ENCODE data around the gene LRRC32.
"Not testable (repeated sequence)": the region's sequence is repeated elsewhere in the genome, so short reads cannot be mapped to it uniquely, and the experiment has no call there.

Gene LRRC32

GRCh38 chr11:76621466-76621865 is 49.1 kb downstream of the LRRC32 start:
- TF ChIP-seq, protein P1, sequence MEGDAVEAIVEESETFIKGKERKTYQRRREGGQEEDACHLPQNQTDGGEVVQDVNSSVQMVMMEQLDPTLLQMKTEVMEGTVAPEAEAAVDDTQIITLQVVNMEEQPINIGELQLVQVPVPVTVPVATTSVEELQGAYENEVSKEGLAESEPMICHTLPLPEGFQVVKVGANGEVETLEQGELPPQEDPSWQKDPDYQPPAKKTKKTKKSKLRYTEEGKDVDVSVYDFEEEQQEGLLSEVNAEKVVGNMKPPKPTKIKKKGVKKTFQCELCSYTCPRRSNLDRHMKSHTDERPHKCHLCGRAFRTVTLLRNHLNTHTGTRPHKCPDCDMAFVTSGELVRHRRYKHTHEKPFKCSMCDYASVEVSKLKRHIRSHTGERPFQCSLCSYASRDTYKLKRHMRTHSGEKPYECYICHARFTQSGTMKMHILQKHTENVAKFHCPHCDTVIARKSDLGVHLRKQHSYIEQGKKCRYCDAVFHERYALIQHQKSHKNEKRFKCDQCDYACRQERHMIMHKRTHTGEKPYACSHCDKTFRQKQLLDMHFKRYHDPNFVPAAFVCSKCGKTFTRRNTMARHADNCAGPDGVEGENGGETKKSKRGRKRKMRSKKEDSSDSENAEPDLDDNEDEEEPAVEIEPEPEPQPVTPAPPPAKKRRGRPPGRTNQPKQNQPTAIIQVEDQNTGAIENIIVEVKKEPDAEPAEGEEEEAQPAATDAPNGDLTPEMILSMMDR (IDR thresholded peaks at IDR 0.05; ENCODE audit: low read depth, low read length): no peak
- no peak for DNase-seq (ENCODE audit: extremely low read depth, low read depth)

DNA sequence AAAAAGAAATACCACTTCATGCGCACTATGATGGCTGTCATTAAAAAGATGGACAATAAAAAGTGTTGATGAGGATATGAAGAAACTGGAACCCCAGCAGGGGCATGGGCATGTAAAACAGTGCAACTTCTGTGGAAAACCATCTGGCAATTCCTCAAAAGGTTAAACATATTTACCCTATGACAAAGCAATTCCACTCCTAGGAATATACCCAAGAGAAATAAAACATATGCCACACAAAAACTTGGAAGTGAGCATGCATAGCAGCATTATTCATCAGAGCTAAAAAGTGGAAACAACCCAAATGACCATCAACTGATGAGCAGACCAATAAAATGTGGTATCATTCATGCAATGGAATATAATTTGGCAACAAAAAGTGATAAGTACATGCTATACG is 50.1 kb downstream of the LRRC32 start:
- peak; percentile 51 for DNase-seq (ENCODE audit: extremely low read depth, low read depth)
- TF ChIP-seq, protein P1 (IDR thresholded peaks at IDR 0.05; ENCODE audit: low read depth, low read length): no peak

DNA sequence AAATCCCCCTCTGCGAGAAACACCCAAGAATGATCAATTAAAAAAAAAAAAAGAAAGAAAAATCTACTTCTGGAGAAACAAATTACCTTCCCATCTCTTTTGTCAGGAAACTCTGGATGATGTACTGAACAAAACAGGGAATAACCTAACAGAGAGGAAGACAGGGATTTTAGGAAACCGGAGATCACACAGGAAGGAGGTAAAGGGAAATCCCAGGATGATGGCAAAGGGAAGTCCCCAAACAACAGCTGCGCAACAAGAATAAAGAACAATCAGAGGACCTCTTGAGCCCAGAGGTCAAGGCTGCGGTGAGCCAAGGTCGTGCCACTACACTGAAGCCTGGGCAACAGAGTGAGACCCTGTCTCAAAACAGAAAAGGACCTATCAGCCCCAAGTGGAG is 50.7 kb downstream of the LRRC32 start:
- DNase-seq (ENCODE audit: extremely low read depth, low read depth): not testable (repeated sequence)

DNA sequence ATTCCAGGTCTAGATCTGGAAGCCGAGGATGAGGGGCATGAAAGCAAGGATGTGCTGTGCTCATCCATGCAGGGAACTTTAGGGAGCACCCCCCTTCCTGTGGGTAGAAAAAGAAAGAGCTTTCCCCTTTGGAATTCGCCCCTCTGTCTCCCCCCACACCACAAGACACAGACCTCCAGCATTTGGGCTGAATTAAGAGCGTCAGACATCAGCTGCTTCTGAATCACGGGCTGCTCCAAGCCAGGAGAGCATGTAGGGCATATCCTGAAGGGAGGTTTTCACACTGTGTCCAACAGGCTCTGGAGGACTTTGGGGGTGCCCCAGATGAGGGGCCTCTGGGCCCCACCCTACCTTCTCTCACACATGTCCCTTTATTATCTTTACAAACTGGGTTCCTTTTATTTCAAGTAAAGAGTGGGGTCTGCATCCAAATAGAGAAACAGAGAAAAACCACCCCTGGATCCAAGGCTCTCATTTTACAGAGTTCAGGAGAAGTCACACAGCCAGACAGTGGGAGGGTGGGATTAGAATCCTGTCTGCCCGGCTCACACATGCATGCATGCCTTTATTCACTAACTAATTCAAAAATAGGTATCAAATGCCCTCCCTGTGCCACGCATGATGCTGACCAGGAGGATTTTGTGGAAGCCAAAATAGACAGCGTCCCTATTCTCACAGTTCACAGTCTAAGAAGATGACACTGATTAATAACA is 52.8 kb downstream of the LRRC32 start:
- TF ChIP-seq, protein P1 (IDR thresholded peaks at IDR 0.05; ENCODE audit: low read depth, low read length): no peak
- DNase-seq (ENCODE audit: extremely low read depth, low read depth): no peak

- no peak for DNase-seq (ENCODE audit: extremely low read depth, low read depth)
- TF ChIP-seq, protein P1 (IDR thresholded peaks at IDR 0.05; ENCODE audit: low read depth, low read length): no peak
Observed at GRCh38 chr11:76616676-76617552, 53.6 kb downstream of the LRRC32 start.

DNA sequence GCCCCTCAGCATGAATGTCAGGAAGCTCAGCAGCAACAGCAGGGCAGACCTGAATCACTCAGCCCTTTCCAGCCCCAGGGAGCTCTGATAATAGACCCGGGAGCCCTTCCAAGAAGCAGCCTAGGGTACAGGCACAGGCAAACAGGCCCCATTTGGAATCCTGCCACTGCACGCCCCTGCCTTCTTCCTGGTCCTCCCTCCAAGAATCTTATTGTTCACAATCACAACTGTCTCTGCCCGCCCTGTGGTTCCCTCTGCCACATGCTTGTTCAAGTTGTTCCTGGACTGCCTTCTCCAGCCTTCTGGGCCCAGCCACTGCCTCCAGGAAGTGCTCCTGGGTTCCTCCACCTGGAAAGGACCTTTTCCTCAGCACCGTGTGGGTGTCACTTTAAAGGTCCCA is 54.6 kb downstream of the LRRC32 start:
- no peak for DNase-seq (ENCODE audit: extremely low read depth, low read depth)
- TF ChIP-seq, protein P1 (IDR thresholded peaks at IDR 0.05; ENCODE audit: low read depth, low read length): no peak

GRCh38 chr11:76614471-76615179 is 55.9 kb downstream of the LRRC32 start:
- DNase-seq (ENCODE audit: extremely low read depth, low read depth): no peak
- TF ChIP-seq, protein P1 (IDR thresholded peaks at IDR 0.05; ENCODE audit: low read depth, low read length): no peak
